Keratinocyte (primary cell): Measurements from ENCODE around the gene CREM. TPM values are rescaled to one million over a fixed set of nuclear protein-coding genes. Genes with fewer than 3 reads are reported as not detected.

Experiments used
- DNase-seq: peaks from one replicate; pipeline ENCODE4 v3.0.0-alpha.2; 2011; ENCODE audit warnings: low read depth, missing footprints, low spot score
- FAIRE-seq: peaks from 2 replicates; lab custom pipeline; 2011; peaks lifted over from hg19 to GRCh38; lab: Jason Lieb, UNC
- H2AFZ ChIP-seq: 2 replicates; pipeline ENCODE4 v1.6.0; 2012; ENCODE audit warnings: low read length, control low read depth, inconsistent platforms; ENCODE audit not compliant: control insufficient read depth
- H3K27ac ChIP-seq: 2 replicates; pipeline ENCODE4 v1.5.1; 2011; ENCODE audit warnings: low read length; ENCODE audit not compliant: control insufficient read depth, insufficient read depth
- H3K27me3 ChIP-seq: 3 replicates; pipeline ENCODE4 v1.6.0; 2011; ENCODE audit warnings: low read length; ENCODE audit not compliant: control insufficient read depth, insufficient read depth; ENCODE audit errors: extremely low read depth
- H3K36me3 ChIP-seq, 2 experiments: 2 replicates in 1 of 2; 3 replicates in 1 of 2; pipeline ENCODE4 v1.5.1; 2011; ENCODE audit warnings: low read length in 2 of 2, mild to moderate bottlenecking in 1 of 2; ENCODE audit not compliant: control insufficient read depth in 2 of 2, insufficient read depth in 2 of 2; ENCODE audit errors: extremely low read depth in 1 of 2
- H3K4me1 ChIP-seq: 3 replicates; pipeline ENCODE4 v1.5.1; 2011; ENCODE audit warnings: low read length; ENCODE audit not compliant: control insufficient read depth, insufficient read depth; ENCODE audit errors: extremely low read depth
- H3K4me2 ChIP-seq: 3 replicates; pipeline ENCODE4 v1.6.0; 2011; ENCODE audit warnings: low read depth, low read length; ENCODE audit not compliant: control insufficient read depth, insufficient read depth; ENCODE audit errors: extremely low read depth
- H3K4me3 ChIP-seq, 3 experiments: fragments of 200-600 bp in 1 of 3; sonication (generic) in 1 of 3; 2 replicates in 2 of 3; 3 replicates in 1 of 3; pipeline ENCODE4 v1.5.1; 2011 to 2016; ENCODE audit warnings: low read length in 3 of 3, mild to moderate bottlenecking in 3 of 3, control low read depth in 2 of 3, inconsistent platforms in 1 of 3, low read depth in 1 of 3, mixed read lengths in 1 of 3, mixed run types in 1 of 3, moderate library complexity in 1 of 3; ENCODE audit not compliant: control insufficient read depth in 2 of 3, insufficient read depth in 2 of 3; ENCODE audit errors: extremely low read depth in 1 of 3
- H3K79me2 ChIP-seq: 2 replicates; pipeline ENCODE4 v1.6.0; 2012; ENCODE audit warnings: low read length; ENCODE audit not compliant: control insufficient read depth, insufficient read depth
- H3K9ac ChIP-seq: 3 replicates; pipeline ENCODE4 v1.6.0; 2011; ENCODE audit warnings: low read length; ENCODE audit not compliant: control insufficient read depth, insufficient read depth; ENCODE audit errors: extremely low read depth
- H3K9me1 ChIP-seq: 3 replicates; pipeline ENCODE4 v1.6.0; 2011; ENCODE audit warnings: low read length; ENCODE audit not compliant: control insufficient read depth, insufficient read depth; ENCODE audit errors: extremely low read depth
- H3K9me3 ChIP-seq: 2 replicates; pipeline ENCODE4 v1.5.1; 2012; ENCODE audit warnings: low read depth, low read length; ENCODE audit not compliant: control insufficient read depth
- H4K20me1 ChIP-seq: 3 replicates; pipeline ENCODE4 v1.6.0; 2011; ENCODE audit warnings: low read length; ENCODE audit not compliant: control insufficient read depth, insufficient read depth; ENCODE audit errors: extremely low read depth
- CTCF ChIP-seq, 3 experiments: IDR thresholded peaks in 1 of 3; conservative IDR thresholded peaks in 1 of 3; optimal IDR thresholded peaks in 1 of 3; 2 replicates in 2 of 3; 3 replicates in 1 of 3; pipeline versions ENCODE3 to v1.5.1; 2011; ENCODE audit warnings: low read length in 3 of 3, mild to moderate bottlenecking in 3 of 3, moderate library complexity in 2 of 3, control low read depth in 1 of 3, inconsistent platforms in 1 of 3; ENCODE audit not compliant: insufficient read depth in 2 of 3; ENCODE audit errors: extremely low read depth in 1 of 3
- EZH2 ChIP-seq: IDR thresholded peaks from one replicate; pipeline ENCODE4 v1.6.1; 2012; ENCODE audit warnings: inconsistent platforms, mild to moderate bottlenecking, low read length, moderate library complexity
- dilution Hi-C: fragments of 300-500 bp; cut with MboI; formaldehyde crosslinking; loops from one replicate; pipeline ENCODE4 v1.7.0; 2020; ENCODE audit warnings: low sequenced_read_pairs; ENCODE audit not compliant: extremely low pct_ligation_motif_present
- polyA plus RNA-seq, 5 experiments: library from polyadenylated mRNA; depleted of rRNA in 3 of 5; stranded (reverse) in 3 of 5; stranded (forward) in 1 of 5; unstranded in 1 of 5; fragments of >200 nt; gene quantifications; 1 replicate in 1 of 5; 2 replicates in 3 of 5; 3 replicates in 1 of 5; pipeline versions ENCODE4 v1.2.1 to v1.2.3, GENCODE V29; 2011 to 2012; ENCODE audit warnings: missing spikeins in 2 of 5, low read depth in 1 of 5, low replicate concordance in 1 of 5

The CREM gene
- polyA plus RNA-seq, 1 donor (not counting 4 experiments of a cell fraction or from before 2014, with no cell fraction given): 23.3 TPM

- Histone ChIP-seq H3K27me3 (no peaks in the 10 kb centered on the region), H3K27ac (no peak overlapping the region), H3K36me3 (no peaks in the 10 kb centered on the region), H3K79me2 (no peaks in the 10 kb centered on the region), H3K4me3 (no peak overlapping the region), H3K9ac (no peak overlapping the region), H3K9me3 (no peaks in the 10 kb centered on the region), H2AFZ (no peak overlapping the region), H3K4me2 (no peak overlapping the region), H3K4me1 (no peaks in the 10 kb centered on the region), H4K20me1 (no peaks in the 10 kb centered on the region), H3K9me1 (no peaks in the 10 kb centered on the region)
- dilution Hi-C loops: no loop called here
- TF ChIP-seq CTCF (optimal IDR thresholded peaks at IDR 0.05 in 1 of 3, IDR thresholded peaks at IDR 0.05 in 1 of 3, conservative IDR thresholded peaks at IDR 0.05 in 1 of 3; ENCODE audit: extremely low read depth in 1 of 3, insufficient read depth in 2 of 3, low read length in 3 of 3) (no peak), EZH2 (no peak)
- no peak for FAIRE-seq
- DNase-seq: no peak
Observed at GRCh38 chr10:35172146-35172545, 45.5 kb downstream of the CREM start.

GRCh38 chr10:35172574-35172973 lies 45.9 kb downstream of the CREM start:
- dilution Hi-C loops: no loop called here
- no peak overlapping the region for H2AFZ ChIP-seq
- TF ChIP-seq CTCF (optimal IDR thresholded peaks at IDR 0.05 in 1 of 3, IDR thresholded peaks at IDR 0.05 in 1 of 3, conservative IDR thresholded peaks at IDR 0.05 in 1 of 3; ENCODE audit: extremely low read depth in 1 of 3, insufficient read depth in 2 of 3, low read length in 3 of 3): no peak
- no peak for TF ChIP-seq EZH2
- no peak for FAIRE-seq
- DNase-seq: no peak
- no peak overlapping the region for H3K4me3 ChIP-seq
- H3K4me2 ChIP-seq: no peak overlapping the region
- H4K20me1 ChIP-seq: no peaks in the 10 kb centered on the region
- no peaks in the 10 kb centered on the region for H3K36me3 ChIP-seq
- H3K27ac ChIP-seq: no peak overlapping the region
- no peaks in the 10 kb centered on the region for H3K9me1 ChIP-seq
- no peak overlapping the region for H3K9ac ChIP-seq
- H3K4me1 ChIP-seq: no peaks in the 10 kb centered on the region
- no peaks in the 10 kb centered on the region for H3K79me2 ChIP-seq
- no peaks in the 10 kb centered on the region for H3K9me3 ChIP-seq
- no peaks in the 10 kb centered on the region for H3K27me3 ChIP-seq
